ENCODE data around the gene EPHB1.

DNA sequence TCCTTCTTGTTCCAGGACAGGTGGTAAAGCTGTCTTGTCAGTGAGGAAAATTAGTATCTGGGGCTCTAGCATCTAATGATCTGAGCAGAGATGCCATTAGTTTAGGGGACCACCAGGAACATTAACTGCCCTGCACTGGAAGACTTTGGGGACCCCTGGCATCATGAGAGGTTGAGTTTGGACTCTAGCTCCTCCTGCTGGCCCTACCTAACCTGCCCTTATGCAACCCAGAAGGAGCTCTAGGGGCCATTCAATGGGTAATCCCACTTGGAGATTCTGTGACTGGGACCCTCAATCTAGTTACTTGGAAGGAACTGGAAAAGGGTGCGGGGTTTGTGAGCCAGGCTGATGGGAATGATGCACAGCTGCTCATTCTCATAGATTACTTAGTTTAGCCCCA is 451.0 kb downstream of the EPHB1 start:
- no peak for TF ChIP-seq GATA2 (IDR thresholded peaks at IDR 0.05; ENCODE audit: low read depth, low read length)
- no peak for TF ChIP-seq GATA3 (IDR thresholded peaks at IDR 0.05; ENCODE audit: low read depth, low read length)

Measured in SH-SY5Y (cell line).